WTC11 (cell line): ENCODE data around the gene HPS1. TPM values are rescaled to one million over a fixed set of nuclear protein-coding genes. Genes with fewer than 3 reads are reported as not detected.

Source experiments
- ATAC-seq: fragments of 200-7000 bp; cut with Tn5 transposase; 2 replicates; pipeline ENCODE4 v1.10.0; 2021; ENCODE audit warnings: mild to moderate bottlenecking, moderate library complexity
- CTCF ChIA-PET: fragments of 300-600 bp; sonication (Branson Sonifier 250); formaldehyde crosslinking; loops from one replicate; lab custom pipeline; 2021; ENCODE audit warnings: antibody characterized with exemption; lab: Charles Lee
- POLR2A ChIA-PET: fragments of 350-600 bp; sonication (Branson Sonifier 250); formaldehyde crosslinking; loops from one replicate; lab custom pipeline; 2021; ENCODE audit warnings: antibody characterized with exemption; lab: Charles Lee
- DNase-seq: peaks from one replicate; pipeline ENCODE4 v3.0.0; 2021; ENCODE audit warnings: low spot score
- H3K27ac Mint-ChIP-seq: 2 replicates; pipeline ENCODE4 v1.8.0; 2021; ENCODE audit warnings: mixed read lengths
- H3K27me3 Mint-ChIP-seq: 2 replicates; pipeline ENCODE4 v1.8.0; 2021; ENCODE audit warnings: low read depth, mild to moderate bottlenecking, moderate library complexity, mixed read lengths
- H3K36me3 Mint-ChIP-seq: 2 replicates; pipeline ENCODE4 v1.8.0; 2021; ENCODE audit warnings: mixed read lengths
- H3K4me1 Mint-ChIP-seq: 2 replicates; pipeline ENCODE4 v1.8.0; 2022; ENCODE audit warnings: mixed read lengths
- H3K4me3 Mint-ChIP-seq: 2 replicates; pipeline ENCODE4 v1.8.0; 2021; ENCODE audit warnings: mild to moderate bottlenecking, moderate library complexity, mixed read lengths
- H3K9me3 Mint-ChIP-seq: 2 replicates; pipeline ENCODE4 v1.8.0; 2021; ENCODE audit warnings: mixed read lengths
- ETV6 ChIP-seq: sonication (generic); formaldehyde crosslinking; IDR thresholded peaks from 2 replicates; pipeline ENCODE4 v1.8.1; 2022; ENCODE audit warnings: mild to moderate bottlenecking, missing genetic modification reagents
- GABPB1 ChIP-seq: sonication (generic); formaldehyde crosslinking; IDR thresholded peaks from 2 replicates; pipeline ENCODE4 v1.8.1; 2023; ENCODE audit warnings: mild to moderate bottlenecking, missing genetic modification reagents
- NFATC4 ChIP-seq: fragments of 250-450 bp; sonication (Bioruptor Pico); IDR thresholded peaks from 2 replicates; pipeline ENCODE4 v1.9.0; 2021; ENCODE audit warnings: mild to moderate bottlenecking
- NR3C1 ChIP-seq: sonication (generic); formaldehyde crosslinking; conservative IDR thresholded peaks from 2 replicates; pipeline ENCODE4 v1.8.1; 2023; ENCODE audit warnings: low read depth, mild to moderate bottlenecking, missing genetic modification reagents
- OVOL2 ChIP-seq: fragments of 250-450 bp; sonication (Bioruptor Pico); IDR thresholded peaks from 2 replicates; pipeline ENCODE4 v1.9.0; 2021; ENCODE audit warnings: mild to moderate bottlenecking, borderline replicate concordance
- SMAD3 ChIP-seq: sonication (generic); formaldehyde crosslinking; IDR thresholded peaks from 2 replicates; pipeline ENCODE4 v1.8.0; 2022; ENCODE audit warnings: missing genetic modification reagents, mild to moderate bottlenecking, borderline replicate concordance
- ZBTB21 ChIP-seq: sonication (generic); formaldehyde crosslinking; IDR thresholded peaks from 2 replicates; pipeline ENCODE4 v1.8.1; 2023; ENCODE audit warnings: mild to moderate bottlenecking, missing genetic modification reagents, borderline replicate concordance
- ZNF138 ChIP-seq: sonication (generic); formaldehyde crosslinking; conservative IDR thresholded peaks from 2 replicates; pipeline ENCODE4 v1.8.1; 2022; ENCODE audit warnings: mild to moderate bottlenecking, moderate library complexity, missing genetic modification reagents
- ZNF396 ChIP-seq: fragments of 250-450 bp; sonication (Bioruptor Pico); IDR thresholded peaks from 2 replicates; pipeline ENCODE4 v1.8.0; 2021; ENCODE audit warnings: mild to moderate bottlenecking, moderate library complexity, borderline replicate concordance
- ZNF423 ChIP-seq: fragments of 250-450 bp; sonication (Bioruptor Pico); IDR thresholded peaks from 2 replicates; pipeline ENCODE4 v2.1.2; 2022; ENCODE audit warnings: mild to moderate bottlenecking, moderate library complexity
- ZNF671 ChIP-seq: fragments of 250-450 bp; sonication (Bioruptor Pico); IDR thresholded peaks from 2 replicates; pipeline ENCODE4 v1.8.0; 2021; ENCODE audit warnings: mild to moderate bottlenecking
- total RNA-seq: library from RNA; stranded (reverse); gene quantifications from 3 replicates; pipeline ENCODE4 v1.2.3, GENCODE V29; 2021
- TF ChIP-seq, protein P1 (sequence below): sonication (generic); formaldehyde crosslinking; IDR thresholded peaks from 2 replicates; pipeline ENCODE4 v1.8.1; 2023; ENCODE audit warnings: mild to moderate bottlenecking, missing genetic modification reagents, borderline replicate concordance
- TF ChIP-seq, protein P2 (sequence below): sonication (generic); formaldehyde crosslinking; IDR thresholded peaks from 2 replicates; pipeline ENCODE4 v1.8.0; 2023; ENCODE audit warnings: missing genetic modification reagents, mild to moderate bottlenecking, borderline replicate concordance
- TF ChIP-seq, protein P3 (sequence below): sonication (generic); formaldehyde crosslinking; IDR thresholded peaks from 2 replicates; pipeline ENCODE4 v1.8.0; 2023; ENCODE audit warnings: missing genetic modification reagents
- TF ChIP-seq, protein P4 (sequence below): sonication (generic); formaldehyde crosslinking; IDR thresholded peaks from 2 replicates; pipeline ENCODE4 v1.8.1; 2022; ENCODE audit warnings: mild to moderate bottlenecking, moderate library complexity, missing genetic modification reagents
- TF ChIP-seq, protein P5 (sequence below): sonication (generic); formaldehyde crosslinking; IDR thresholded peaks from 2 replicates; pipeline ENCODE4 v1.8.1; 2022; ENCODE audit warnings: low read depth, missing genetic modification reagents, borderline replicate concordance
- TF ChIP-seq, protein P6 (sequence below): sonication (generic); formaldehyde crosslinking; conservative IDR thresholded peaks from 2 replicates; pipeline ENCODE4 v1.8.1; 2022; ENCODE audit warnings: mild to moderate bottlenecking, missing genetic modification reagents
- TF ChIP-seq, protein P7 (sequence below): sonication (generic); formaldehyde crosslinking; IDR thresholded peaks from 2 replicates; pipeline ENCODE4 v1.8.1; 2023; ENCODE audit warnings: mild to moderate bottlenecking, missing genetic modification reagents, moderate library complexity

The HPS1 gene
- total RNA-seq, 1 experiment from 2014 or later = 49.3 TPM

DNA sequence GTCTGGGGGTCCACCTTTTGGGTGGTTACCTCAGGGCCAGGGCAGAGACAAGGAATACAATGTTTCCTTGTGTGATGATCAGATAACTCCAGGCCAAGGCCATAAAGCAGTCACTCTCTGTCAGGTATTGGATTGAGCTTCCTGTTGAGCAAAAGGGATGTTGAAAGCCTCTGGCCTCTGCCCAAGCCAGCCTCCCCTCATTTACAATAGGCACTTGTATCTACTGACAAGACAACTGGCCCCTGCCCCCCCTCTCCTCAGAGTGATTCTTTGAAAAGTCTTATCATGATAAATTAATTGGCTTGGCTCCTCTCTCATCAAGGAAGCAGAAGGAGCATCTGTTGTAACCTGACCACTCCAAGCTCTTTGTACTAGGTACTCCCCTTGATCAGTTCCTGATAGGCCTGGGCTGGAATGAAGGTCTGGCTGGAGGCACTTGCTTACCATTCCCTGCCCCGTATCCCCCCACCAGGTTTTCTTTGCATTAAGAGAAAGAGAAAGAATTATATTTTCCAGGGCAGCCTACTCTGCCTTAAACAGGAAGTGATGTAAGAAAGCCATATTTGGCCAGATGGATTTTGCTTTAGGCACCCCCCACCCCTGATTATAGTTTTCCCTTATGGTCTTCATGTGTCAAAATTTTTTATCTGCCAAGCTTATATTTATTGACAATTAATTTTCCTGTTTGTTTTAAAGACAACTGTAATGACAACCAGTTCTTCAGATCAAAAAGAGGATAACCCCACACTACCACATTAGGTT, 42.1 kb upstream of the HPS1 start:
- Mint-ChIP-seq H3K4me3 (no peak overlapping the region), H3K27ac (no peak overlapping the region), H3K36me3 (no peaks in the 10 kb centered on the region), H3K9me3 (peaks cover 10% of the 10 kb centered on the region), H3K4me1 (no peaks in the 10 kb centered on the region), H3K27me3 (peaks cover 5% of the 10 kb centered on the region; the same call in 1 of the 2 replicates)
- TF ChIP-seq, protein P1, sequence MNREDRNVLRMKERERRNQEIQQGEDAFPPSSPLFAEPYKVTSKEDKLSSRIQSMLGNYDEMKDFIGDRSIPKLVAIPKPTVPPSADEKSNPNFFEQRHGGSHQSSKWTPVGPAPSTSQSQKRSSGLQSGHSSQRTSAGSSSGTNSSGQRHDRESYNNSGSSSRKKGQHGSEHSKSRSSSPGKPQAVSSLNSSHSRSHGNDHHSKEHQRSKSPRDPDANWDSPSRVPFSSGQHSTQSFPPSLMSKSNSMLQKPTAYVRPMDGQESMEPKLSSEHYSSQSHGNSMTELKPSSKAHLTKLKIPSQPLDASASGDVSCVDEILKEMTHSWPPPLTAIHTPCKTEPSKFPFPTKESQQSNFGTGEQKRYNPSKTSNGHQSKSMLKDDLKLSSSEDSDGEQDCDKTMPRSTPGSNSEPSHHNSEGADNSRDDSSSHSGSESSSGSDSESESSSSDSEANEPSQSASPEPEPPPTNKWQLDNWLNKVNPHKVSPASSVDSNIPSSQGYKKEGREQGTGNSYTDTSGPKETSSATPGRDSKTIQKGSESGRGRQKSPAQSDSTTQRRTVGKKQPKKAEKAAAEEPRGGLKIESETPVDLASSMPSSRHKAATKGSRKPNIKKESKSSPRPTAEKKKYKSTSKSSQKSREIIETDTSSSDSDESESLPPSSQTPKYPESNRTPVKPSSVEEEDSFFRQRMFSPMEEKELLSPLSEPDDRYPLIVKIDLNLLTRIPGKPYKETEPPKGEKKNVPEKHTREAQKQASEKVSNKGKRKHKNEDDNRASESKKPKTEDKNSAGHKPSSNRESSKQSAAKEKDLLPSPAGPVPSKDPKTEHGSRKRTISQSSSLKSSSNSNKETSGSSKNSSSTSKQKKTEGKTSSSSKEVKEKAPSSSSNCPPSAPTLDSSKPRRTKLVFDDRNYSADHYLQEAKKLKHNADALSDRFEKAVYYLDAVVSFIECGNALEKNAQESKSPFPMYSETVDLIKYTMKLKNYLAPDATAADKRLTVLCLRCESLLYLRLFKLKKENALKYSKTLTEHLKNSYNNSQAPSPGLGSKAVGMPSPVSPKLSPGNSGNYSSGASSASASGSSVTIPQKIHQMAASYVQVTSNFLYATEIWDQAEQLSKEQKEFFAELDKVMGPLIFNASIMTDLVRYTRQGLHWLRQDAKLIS = no peak
- TF ChIP-seq GABPB1 (CRISPR knock-in tag) = peak; percentile 34; the same call in 1 of the 2 replicates
- DNase-seq = no peak
- ChIA-PET POLR2A (no interaction called here), CTCF (no interaction called here)
- ATAC-seq = no peak

DNA sequence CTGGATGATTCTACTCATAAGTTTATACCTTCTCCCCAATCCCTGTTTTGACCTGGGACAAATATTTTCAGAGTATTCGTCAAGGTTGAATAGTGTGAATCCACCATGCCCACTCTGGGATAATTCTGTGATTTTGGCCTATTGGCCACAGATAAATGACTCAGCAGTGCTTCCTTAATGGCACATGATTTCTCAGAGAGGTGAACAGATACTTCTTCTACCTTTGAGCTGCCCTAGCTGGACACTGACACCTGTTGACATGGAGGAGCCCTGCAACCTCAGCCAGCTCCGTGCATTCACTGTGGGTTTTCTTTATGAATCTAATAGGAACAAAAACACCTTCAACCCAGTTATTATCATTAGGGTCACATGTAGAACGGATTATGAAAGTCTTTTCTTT, 40.9 kb upstream of the HPS1 start:
- H3K4me1 Mint-ChIP-seq = no peaks in the 10 kb centered on the region
- POLR2A ChIA-PET = no interaction called here
- 0 out of 2 replicates have a peak, but pooled peaks cover 4% of the 10 kb centered on the region for H3K36me3 Mint-ChIP-seq
- H3K27me3 Mint-ChIP-seq = peaks cover 5% of the 10 kb centered on the region; the same call in 1 of the 2 replicates
- H3K4me3 Mint-ChIP-seq = no peak overlapping the region
- TF ChIP-seq ZBTB21 (CRISPR knock-in tag) (no peak), ZNF138 (CRISPR knock-in tag) (no peak), ETV6 (CRISPR knock-in tag) (no peak), OVOL2 (no peak), ZNF671 (no peak), NFATC4 (no peak), ZNF423 (no peak), SMAD3 (CRISPR knock-in tag) (no peak), ZNF396 (CRISPR knock-in tag) (no peak), NR3C1 (CRISPR knock-in tag) (no peak)
- TF ChIP-seq, protein P2, sequence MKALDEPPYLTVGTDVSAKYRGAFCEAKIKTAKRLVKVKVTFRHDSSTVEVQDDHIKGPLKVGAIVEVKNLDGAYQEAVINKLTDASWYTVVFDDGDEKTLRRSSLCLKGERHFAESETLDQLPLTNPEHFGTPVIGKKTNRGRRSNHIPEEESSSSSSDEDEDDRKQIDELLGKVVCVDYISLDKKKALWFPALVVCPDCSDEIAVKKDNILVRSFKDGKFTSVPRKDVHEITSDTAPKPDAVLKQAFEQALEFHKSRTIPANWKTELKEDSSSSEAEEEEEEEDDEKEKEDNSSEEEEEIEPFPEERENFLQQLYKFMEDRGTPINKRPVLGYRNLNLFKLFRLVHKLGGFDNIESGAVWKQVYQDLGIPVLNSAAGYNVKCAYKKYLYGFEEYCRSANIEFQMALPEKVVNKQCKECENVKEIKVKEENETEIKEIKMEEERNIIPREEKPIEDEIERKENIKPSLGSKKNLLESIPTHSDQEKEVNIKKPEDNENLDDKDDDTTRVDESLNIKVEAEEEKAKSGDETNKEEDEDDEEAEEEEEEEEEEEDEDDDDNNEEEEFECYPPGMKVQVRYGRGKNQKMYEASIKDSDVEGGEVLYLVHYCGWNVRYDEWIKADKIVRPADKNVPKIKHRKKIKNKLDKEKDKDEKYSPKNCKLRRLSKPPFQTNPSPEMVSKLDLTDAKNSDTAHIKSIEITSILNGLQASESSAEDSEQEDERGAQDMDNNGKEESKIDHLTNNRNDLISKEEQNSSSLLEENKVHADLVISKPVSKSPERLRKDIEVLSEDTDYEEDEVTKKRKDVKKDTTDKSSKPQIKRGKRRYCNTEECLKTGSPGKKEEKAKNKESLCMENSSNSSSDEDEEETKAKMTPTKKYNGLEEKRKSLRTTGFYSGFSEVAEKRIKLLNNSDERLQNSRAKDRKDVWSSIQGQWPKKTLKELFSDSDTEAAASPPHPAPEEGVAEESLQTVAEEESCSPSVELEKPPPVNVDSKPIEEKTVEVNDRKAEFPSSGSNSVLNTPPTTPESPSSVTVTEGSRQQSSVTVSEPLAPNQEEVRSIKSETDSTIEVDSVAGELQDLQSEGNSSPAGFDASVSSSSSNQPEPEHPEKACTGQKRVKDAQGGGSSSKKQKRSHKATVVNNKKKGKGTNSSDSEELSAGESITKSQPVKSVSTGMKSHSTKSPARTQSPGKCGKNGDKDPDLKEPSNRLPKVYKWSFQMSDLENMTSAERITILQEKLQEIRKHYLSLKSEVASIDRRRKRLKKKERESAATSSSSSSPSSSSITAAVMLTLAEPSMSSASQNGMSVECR = no peak
- TF ChIP-seq, protein P3, sequence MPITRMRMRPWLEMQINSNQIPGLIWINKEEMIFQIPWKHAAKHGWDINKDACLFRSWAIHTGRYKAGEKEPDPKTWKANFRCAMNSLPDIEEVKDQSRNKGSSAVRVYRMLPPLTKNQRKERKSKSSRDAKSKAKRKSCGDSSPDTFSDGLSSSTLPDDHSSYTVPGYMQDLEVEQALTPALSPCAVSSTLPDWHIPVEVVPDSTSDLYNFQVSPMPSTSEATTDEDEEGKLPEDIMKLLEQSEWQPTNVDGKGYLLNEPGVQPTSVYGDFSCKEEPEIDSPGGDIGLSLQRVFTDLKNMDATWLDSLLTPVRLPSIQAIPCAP (CRISPR knock-in tag) = no peak
- TF ChIP-seq, protein P4, sequence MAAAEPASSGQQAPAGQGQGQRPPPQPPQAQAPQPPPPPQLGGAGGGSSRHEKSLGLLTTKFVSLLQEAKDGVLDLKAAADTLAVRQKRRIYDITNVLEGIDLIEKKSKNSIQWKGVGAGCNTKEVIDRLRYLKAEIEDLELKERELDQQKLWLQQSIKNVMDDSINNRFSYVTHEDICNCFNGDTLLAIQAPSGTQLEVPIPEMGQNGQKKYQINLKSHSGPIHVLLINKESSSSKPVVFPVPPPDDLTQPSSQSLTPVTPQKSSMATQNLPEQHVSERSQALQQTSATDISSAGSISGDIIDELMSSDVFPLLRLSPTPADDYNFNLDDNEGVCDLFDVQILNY (CRISPR knock-in tag) = no peak
- TF ChIP-seq, protein P5, sequence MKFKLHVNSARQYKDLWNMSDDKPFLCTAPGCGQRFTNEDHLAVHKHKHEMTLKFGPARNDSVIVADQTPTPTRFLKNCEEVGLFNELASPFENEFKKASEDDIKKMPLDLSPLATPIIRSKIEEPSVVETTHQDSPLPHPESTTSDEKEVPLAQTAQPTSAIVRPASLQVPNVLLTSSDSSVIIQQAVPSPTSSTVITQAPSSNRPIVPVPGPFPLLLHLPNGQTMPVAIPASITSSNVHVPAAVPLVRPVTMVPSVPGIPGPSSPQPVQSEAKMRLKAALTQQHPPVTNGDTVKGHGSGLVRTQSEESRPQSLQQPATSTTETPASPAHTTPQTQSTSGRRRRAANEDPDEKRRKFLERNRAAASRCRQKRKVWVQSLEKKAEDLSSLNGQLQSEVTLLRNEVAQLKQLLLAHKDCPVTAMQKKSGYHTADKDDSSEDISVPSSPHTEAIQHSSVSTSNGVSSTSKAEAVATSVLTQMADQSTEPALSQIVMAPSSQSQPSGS (CRISPR knock-in tag) = no peak
- TF ChIP-seq, protein P6, sequence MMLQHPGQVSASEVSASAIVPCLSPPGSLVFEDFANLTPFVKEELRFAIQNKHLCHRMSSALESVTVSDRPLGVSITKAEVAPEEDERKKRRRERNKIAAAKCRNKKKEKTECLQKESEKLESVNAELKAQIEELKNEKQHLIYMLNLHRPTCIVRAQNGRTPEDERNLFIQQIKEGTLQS (CRISPR knock-in tag) = no peak
- TF ChIP-seq, protein P7, sequence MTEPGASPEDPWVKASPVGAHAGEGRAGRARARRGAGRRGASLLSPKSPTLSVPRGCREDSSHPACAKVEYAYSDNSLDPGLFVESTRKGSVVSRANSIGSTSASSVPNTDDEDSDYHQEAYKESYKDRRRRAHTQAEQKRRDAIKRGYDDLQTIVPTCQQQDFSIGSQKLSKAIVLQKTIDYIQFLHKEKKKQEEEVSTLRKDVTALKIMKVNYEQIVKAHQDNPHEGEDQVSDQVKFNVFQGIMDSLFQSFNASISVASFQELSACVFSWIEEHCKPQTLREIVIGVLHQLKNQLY (CRISPR knock-in tag) = no peak
- DNase-seq = no peak
- CTCF ChIA-PET = no interaction called here
- no peak overlapping the region for H3K27ac Mint-ChIP-seq
- no peak for ATAC-seq
- peaks cover 14% of the 10 kb centered on the region for H3K9me3 Mint-ChIP-seq
